CD4-positive, alpha-beta T cell treated with Interferon alpha-2 for 1 hour (primary cell): ENCODE data around the gene DLGAP4.
"Not testable (repeated sequence)": the region's sequence is repeated elsewhere in the genome, so short reads cannot be mapped to it uniquely, and the experiment has no call there.

Experiments
- DNase-seq, 2 donors: peaks; one replicate each; pipeline ENCODE4 v3.0.0-alpha.2; 2020 to 2022

Gene DLGAP4

GRCh38 chr20:36360429-36360828 lies 54.3 kb downstream of the DLGAP4 start:
- DNase-seq = no peak

GRCh38 chr20:36361406-36361805 lies 55.3 kb downstream of the DLGAP4 start:
- no peak for DNase-seq

GRCh38 chr20:36362261-36362660 lies 56.1 kb downstream of the DLGAP4 start:
- no peak for DNase-seq

- no peak for DNase-seq
These were observed 57.0 kb downstream of the DLGAP4 start for GRCh38 chr20:36362978-36363713.

GRCh38 chr20:36364506-36364905 lies 58.4 kb downstream of the DLGAP4 start:
- DNase-seq = no peak

- no peak for DNase-seq
These were observed 60.7 kb downstream of the DLGAP4 start for GRCh38 chr20:36366623-36367369.

- DNase-seq = no peak
These were observed 61.2 kb downstream of the DLGAP4 start for GRCh38 chr20:36367370-36367745.

GRCh38 chr20:36367907-36368799 lies 62.0 kb downstream of the DLGAP4 start:
- no peak for DNase-seq

GRCh38 chr20:36368869-36369268 lies 62.7 kb downstream of the DLGAP4 start:
- DNase-seq = no peak

- no peak for DNase-seq
These were observed 63.6 kb downstream of the DLGAP4 start for GRCh38 chr20:36369739-36370138.

- DNase-seq = no peak
These were observed 65.1 kb downstream of the DLGAP4 start for GRCh38 chr20:36370991-36371790.

- no peak for DNase-seq
These were observed 66.5 kb downstream of the DLGAP4 start for GRCh38 chr20:36372666-36373065.

GRCh38 chr20:36373089-36373488 lies 67.0 kb downstream of the DLGAP4 start:
- no peak for DNase-seq

GRCh38 chr20:36374995-36375394 lies 68.9 kb downstream of the DLGAP4 start:
- no peak for DNase-seq

- DNase-seq = no peak
These were observed 71.5 kb downstream of the DLGAP4 start for GRCh38 chr20:36377348-36378326.

GRCh38 chr20:36378686-36379085 lies 72.5 kb downstream of the DLGAP4 start:
- DNase-seq = no peak

GRCh38 chr20:36379914-36380313 lies 73.8 kb downstream of the DLGAP4 start:
- DNase-seq = not testable (repeated sequence)

GRCh38 chr20:36384022-36384619 lies 78.0 kb downstream of the DLGAP4 start:
- DNase-seq = peak in 1 of 2 donors; percentile 28

- DNase-seq = no peak
These were observed 79.4 kb downstream of the DLGAP4 start for GRCh38 chr20:36385503-36385902.

GRCh38 chr20:36386236-36386635 lies 80.1 kb downstream of the DLGAP4 start:
- no peak for DNase-seq

GRCh38 chr20:36390269-36390668 lies 84.1 kb downstream of the DLGAP4 start:
- DNase-seq = no peak
